Tibial nerve (tissue), 4 donors: ENCODE results near the gene CYP4F8.

Experiments used
- CTCF ChIP-seq, 5 experiments: fragments of 200-600 bp in 3 of 5; fragments of 450-650 bp in 2 of 5; sonication (generic) in 3 of 5; IDR thresholded peaks; one replicate each; pipeline ENCODE4 v1.5.1; 2016 to 2019; ENCODE audit warnings: antibody characterized with exemption in 5 of 5, mild to moderate bottlenecking in 3 of 5, moderate library complexity in 2 of 5
- EP300 ChIP-seq, 2 donors: sonication (generic); formaldehyde crosslinking; IDR thresholded peaks; one replicate each; pipeline ENCODE4 v1.6.1; 2017; ENCODE audit warnings: antibody characterized with exemption in 2 of 2, mild to moderate bottlenecking in 1 of 2
- POLR2A ChIP-seq, 2 donors: fragments of 450-650 bp; IDR thresholded peaks; one replicate each; pipeline ENCODE4 v1.6.1; 2017; ENCODE audit warnings: antibody characterized with exemption in 2 of 2, mild to moderate bottlenecking in 2 of 2, moderate library complexity in 2 of 2

DNA sequence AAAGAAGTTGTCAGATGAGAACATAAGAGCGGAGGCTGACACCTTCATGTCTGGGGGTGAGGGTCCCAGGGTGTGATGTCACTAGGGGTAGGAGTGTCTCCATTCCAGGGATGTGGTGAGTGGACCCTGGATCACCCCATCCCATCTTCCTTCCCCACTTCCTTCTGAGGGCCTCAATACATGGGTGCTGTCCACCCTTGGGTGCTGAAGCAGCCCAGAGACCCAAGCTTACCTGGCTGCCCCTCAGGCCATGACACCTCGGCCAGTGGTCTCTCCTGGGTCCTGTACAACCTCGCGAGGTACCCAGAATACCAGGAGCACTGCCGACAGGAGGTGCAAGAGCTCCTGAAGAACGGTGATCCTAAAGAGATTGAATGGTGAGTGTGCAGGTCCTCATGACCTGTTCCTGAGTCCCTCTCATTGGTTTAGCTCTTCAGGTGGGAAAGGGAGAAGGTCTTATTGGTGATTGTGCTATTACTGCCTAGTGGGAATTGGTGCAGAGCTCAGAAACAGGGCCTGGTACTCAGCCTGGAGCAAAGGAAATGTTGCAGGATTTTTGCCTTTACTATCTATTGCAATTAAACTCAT, 37.7 kb upstream of the CYP4F8 start:
- TF ChIP-seq CTCF (IDR thresholded peaks at IDR 0.05) (no peak), POLR2A (IDR thresholded peaks at IDR 0.05) (no peak), EP300 (IDR thresholded peaks at IDR 0.05) (no peak)
